Pons (tissue), 1 donor: Measurements from ENCODE around the gene PPP6R2.
A peak's percentile ranks its signal among the peaks of the same experiment; 100 is the strongest.

Experiments used
- DNase-seq: peaks from one replicate; pipeline ENCODE4 v3.0.0-alpha.2; 2016; ENCODE audit warnings: low spot score

PPP6R2 gene

DNA sequence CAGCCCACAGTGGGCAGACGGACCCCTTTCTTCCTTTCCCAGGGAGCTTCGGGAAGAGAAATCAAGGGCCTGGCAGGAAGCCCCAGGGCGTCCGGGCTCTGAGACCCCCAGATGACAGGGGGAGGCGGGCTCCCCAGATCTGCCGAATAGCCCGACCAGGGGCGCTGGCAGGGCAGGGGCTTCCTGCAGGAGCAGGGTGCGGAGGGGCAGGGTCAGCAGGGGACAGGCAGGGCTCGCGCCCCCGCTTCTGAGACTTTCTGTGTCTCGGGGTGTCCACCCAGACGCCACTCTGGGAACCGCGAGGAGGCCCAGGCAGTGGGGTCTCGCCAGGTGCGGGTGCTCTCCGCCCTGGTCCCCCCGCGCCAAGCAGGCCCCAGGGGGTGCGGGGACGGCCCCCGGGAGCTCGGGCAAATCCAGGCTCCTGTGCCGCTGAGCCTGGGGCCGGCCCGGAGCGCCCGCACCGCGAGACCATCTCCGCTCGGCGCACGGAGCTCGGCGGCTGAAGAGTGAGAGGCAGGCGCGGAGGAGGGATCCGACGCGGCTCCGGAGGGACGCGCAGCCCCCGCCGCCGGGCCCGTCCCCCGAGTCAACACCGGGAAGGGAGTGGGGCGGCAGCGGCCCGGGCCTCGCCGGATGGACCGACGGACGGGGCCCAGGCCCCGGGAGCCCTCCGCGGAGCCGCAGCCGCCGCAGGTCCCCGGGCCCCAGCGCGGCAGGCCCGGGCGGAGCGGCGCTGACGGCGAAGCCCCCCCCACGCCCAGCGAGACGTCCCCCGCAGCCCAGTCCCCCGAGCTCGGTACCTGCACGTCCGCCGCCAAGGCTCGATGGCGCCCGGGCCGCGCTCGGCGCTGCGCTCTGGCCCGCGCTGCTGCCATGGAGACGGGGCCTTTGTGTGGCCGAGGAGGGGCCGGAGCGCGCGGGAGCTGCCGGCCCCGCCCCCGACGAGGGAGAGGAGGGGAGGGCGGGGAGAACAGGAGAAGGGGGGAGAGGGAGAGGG lies 36.1 kb upstream of the PPP6R2 start, which contains the start of gene PLXNB2:
TSS of gene PLXNB2 (minus strand) at position 894 of the 997 bp plus-strand sequence. CDS start 17,062 bp downstream, outside the sequence.
- DNase-seq = peak; percentile 86

DNA sequence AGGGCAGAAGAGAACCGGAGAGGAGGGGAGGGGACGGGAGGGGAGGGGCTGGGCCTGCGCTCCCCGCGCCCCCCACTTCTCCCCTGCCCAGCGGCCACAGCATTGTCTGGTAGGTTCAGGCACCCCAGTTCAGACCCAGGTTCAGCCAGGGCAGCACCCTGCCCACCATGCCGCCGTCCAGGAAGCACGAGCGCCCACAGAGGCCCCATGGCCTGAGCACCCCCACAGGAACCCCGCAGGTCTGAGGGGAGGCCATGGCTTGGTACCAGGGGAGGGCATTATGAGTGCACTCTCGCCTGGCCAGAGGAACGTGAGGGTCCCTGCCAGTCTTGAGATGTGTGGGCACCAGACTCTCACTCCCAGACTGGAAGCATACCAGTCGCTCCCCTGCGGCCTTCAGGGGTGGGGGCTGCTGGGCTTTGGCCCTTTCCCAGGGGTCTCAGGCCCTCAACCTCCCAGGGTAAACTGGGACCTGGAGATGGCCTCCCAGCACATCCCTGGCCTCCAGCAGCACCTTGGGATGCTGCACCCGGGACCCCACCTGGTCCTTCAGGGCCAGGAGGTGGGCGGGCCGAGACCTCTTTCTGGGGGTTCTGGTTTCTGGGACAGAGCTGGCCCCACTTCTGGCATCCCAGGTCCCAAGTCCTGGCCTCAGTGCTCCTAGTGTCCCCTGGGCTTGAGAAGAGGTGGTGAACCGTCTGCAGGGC lies 35.1 kb upstream of the PPP6R2 start:
- DNase-seq = no peak

DNA sequence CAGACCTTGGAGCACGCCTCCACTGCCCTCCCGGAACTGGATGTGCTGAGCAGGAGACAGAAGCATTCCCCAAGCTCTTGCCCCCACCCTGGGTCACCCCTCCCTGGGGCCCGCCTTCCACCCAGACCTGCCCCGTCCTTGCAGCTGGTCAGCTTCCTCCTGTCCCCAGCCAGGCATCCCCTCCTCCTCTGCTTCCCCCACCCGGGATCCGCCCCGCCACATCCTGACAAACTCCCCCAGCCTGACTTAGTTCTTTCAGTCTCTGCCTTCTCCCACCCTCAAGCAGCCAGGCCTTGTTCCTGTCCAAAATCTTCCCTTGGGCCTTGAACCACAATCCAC lies 34.6 kb upstream of the PPP6R2 start:
- DNase-seq = peak; percentile 62

DNA sequence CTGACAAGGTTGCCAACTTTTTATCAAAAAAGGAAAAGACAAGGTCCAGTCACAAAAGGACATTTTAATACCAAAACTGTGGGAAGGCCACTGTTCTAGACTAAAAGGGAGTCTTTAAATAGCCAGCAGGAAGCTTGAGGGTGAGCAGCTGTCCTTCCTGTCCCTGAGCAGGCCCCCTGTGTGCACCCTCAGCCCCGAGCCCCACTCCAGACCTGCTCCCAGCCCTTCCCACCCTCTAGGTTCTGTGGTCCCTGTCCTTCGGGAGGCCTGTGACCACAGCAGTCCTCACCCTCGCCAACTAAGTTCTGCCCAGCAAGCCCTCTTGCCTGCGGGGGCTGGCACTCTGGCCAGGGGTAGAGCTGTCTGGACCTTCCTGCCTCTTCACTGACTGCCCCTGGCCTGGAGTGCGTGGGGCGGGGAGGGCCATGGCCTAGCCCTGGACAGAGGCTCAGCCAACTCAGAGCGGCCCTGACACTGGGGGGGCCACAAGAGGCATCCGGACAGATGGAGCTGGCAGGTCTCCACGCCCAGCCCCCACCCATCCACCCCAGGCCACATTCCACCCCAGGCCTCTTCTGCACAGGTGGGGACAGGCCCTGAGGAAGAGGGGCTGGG lies 34.0 kb upstream of the PPP6R2 start:
- no peak for DNase-seq

DNA sequence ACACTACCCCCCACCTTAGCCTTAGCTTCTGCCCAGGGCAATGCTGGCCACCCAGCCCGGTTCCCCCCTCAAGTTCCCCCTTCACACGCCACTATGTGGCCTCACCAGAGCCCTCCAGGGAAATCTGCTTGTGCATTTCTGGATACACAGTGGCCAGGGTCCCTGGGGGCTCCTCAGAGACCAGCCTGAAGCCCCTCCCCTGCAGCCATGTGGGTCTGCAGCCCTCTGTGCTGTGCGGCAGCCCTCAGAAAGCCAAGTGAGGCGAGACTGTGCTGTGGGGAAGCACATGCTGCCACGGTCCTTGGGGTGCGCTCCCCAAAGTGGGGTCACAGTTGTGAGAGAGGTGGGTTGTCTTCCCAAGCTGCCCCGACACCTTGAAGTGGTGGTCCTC lies 33.5 kb upstream of the PPP6R2 start:
- DNase-seq = no peak

DNA sequence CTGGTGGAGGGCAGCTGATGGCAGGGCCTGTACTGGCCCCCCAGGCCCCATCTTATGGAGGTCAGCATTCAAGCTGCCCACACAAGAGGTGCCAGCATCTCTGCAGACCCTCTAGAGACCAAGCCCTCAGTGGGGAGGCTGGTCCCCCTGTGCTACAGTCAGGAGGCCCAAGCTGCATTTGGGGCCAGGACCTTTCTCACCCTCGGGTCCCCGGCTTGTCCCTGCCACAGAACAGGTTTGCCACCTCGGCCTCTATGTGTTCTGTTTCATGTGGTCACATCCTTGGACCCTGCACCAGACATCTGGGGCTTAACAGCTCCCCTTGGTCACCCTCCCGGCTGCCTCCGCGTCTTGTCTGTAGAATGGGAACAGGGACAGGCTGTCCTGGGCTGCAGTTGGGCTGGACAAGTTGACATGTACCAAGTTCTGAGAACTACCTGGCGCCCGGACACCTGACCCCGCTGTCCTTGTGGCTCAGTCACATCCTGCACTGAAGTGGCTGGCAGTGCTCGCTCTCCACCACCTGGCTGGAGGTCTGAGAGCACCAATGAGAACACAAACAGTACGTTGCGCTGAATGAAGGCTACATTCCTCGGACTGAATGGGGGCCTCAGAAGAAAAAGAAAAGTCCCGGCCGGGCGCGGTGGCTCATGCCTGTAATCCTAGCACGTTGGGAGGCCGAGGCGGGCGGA lies 33.0 kb upstream of the PPP6R2 start:
- no peak for DNase-seq

DNA sequence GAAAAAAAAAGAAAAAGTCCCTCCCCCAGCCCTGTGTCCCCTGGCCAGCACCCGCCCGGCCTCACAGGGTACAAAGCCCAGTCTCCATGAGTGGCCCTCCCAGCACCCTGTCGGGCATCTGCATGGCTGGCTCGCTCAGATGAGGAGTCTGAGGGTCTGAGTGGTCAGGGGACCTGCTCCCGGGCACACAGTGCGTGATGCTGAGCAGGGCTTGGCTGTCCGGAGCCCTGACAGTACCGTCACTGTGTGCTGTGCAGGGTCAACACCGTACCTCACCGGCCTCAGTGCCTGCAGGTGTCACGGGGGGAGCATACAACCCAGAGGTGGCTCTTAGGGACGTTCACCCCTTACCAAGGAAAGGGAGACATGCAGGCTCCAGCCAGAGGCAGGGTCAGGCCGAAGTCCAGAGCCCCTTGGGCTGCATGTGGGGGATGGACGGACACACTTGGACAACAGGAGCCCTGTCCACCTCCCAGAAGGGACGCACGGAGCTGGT lies 32.1 kb upstream of the PPP6R2 start:
- no peak for DNase-seq

DNA sequence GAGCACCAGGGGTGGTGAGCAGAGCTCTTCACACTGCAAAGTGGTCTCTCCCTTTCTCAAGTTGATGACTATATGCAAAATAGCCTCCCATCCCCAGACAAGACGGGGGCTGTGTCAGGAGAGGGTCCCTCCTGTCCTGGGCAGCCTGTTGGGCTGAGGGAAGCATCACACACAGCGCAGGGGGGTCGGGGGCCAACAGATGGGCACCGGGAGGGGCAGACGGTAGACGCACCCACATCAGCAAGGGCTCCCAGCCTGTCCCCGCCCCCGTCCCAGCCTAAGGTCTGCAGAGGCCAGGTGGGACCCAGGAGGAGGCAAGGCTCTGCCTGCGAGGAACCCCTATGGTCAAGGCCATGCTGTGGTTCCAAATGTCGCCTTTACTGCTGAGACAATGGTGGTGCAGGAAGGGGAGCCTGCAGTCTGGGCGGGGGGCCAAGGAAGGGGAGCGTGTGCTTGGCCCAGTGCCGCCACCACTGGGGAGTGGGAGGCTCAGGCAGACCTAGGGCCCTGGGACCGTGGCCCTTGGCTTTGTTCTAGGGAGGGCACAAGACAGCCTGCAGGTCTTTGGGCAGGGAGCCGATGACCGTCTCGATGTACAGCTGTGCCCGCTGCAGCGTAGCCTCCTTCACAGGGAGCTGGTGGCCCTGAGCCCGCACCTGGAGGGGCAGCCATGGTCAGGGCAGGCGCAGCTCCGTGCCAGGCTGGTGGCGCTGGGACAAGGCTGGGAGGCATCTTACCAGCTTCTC lies 31.3 kb upstream of the PPP6R2 start:
- DNase-seq = no peak

DNA sequence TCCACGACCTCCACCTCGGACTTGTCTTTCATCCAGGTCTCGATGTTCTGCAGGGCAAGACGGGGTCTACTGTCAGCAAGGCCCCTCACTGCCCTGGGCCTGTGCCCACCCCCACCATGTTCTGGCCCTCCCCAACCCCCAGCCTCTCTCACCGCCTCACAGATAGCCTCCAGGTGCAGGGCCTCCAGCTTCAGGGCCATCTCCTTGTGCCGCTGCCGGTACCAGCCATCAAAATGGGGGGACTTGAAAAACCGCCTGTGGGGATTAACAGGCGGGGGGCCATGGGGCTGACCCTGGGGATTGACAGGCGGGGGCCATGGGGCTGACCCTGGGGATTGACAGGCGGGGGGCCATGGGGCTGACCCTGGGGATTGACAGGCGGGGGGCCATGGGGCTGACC lies 30.8 kb upstream of the PPP6R2 start:
- no peak for DNase-seq

DNA sequence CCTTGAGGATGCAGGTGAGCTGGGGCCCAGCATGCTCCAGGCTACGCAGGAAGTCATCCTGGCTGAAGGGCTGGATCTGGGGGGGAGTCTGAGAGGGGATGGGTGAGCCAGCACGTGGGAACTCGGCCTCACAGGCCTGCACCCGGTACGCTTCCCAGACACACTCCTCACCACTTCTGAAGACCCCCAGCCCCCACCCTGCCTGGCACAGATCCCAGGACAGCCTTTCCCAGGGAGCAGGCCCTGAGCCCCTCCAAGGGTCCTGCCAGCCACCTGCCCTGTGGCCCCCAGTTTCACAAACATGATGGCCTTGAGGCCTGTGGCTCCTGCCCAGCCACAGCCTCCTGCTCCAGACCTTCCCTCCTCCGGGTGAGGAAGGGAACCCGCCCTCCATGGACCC lies 30.1 kb upstream of the PPP6R2 start:
- DNase-seq = no peak

DNA sequence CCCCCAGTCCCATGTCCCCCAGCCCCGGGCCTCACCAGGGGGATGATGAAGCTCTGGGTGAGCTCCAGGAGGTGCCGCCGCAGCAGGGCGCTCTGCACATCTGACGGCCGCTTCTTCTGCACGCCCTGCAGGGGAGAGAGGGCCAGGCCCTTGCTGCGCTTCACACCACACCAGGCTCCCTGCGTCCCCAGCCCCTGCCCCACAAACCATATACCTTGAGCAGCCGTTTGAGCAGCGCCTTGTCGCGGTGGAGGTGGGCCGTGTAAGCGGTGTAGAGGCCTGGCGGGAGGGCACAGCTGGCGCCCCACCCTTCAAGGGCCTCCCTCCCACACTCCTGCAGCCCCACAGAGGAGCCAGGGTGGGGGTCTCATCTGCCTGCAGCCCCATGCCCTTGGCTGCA lies 29.5 kb upstream of the PPP6R2 start:
- no peak for DNase-seq

DNA sequence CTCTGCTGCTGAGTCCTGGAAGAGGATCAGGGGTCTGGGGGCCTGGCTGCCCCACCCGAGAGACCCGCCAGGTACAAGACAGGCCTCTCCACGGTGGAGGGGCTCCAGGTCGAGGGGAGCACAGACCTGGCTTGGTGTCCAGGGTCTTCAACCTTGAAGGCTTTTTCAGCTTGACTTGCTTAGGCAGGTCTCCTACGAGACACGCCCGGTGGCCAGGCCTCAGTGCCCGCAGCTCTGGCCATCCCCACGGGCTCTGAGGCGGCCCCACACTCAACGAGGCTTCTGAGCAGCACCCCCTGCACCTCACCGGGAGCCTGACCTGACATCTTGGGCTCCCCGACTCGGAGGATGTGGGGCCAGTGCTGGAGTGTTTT lies 29.1 kb upstream of the PPP6R2 start:
- DNase-seq = no peak

DNA sequence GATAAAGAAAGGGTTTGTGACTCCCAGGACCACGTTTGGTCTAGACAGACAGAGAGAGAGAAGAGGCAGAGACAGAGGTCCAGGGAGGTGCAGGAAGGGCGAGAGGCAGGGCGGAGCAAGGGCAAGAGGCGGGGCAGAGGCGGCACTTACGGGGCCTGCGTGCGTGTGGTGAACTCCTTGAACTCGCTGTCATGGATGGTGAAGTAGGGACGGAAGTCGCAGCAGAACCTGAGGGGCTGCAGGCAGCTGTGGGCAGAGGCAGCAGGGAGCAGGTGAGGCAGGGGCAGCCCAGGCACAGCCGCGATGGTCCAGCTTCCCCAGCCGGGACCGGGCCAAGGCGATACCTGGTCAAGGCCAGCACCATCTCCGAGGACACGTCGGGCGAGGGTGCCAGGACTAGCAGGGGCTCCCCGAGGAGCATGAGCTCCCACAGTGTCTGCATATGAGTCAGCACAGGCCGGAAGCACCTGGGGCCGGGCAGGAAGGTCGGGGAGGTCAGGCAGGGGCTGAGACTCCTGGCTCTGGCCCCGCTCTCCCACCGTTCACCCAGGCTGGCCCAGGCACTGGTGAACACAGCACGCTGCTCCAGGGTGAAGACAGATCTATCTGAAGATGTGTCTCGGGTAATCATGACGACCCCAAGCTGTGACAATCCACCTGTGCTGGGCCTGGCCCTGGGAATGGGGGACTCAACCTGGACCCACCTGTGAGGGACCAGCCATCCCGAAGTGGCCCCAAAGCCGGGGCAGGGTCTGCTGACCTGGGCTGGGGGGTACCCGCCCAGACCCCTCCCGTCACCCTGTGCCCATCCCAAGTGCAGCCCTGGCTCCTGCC lies 28.5 kb upstream of the PPP6R2 start:
- DNase-seq = no peak

DNA sequence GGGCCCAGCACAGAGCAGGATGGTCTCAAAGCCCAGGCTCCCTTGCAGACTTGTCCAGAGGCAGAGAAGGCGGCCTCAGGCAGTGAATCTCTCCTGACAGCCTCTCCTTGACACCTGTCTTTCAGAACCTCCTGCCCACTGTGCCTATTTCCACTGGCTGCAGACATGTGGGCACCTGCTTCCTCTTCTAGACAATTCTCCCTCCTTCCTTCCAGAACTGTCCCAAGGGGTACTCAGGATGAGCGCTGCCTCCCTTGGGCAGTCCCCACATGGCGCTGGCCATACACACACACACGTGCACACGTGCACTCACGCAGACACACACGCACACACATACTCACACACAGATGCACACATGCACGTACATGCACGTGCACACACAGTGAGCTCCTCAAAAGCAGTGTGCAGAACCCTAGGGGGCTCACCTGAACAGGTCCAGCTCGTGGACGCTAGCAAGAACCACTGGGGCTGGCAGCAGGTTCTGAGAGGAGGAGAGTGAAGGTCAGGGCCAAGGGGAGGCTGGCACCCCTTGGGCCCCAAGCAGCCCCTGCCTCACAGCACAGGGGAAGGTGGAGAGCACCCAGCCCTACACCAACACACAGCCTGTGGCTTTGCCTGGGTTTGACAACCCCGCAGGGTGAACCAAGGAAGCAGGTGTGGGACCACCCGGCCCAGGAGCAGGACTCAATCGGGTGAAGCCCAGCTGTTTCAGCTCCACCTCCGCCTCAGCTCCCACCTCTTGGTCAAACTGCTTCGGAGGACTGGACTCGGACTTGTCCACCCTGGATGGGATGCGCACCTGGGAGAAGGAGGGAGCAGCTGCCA lies 27.6 kb upstream of the PPP6R2 start:
- DNase-seq = no peak

DNA sequence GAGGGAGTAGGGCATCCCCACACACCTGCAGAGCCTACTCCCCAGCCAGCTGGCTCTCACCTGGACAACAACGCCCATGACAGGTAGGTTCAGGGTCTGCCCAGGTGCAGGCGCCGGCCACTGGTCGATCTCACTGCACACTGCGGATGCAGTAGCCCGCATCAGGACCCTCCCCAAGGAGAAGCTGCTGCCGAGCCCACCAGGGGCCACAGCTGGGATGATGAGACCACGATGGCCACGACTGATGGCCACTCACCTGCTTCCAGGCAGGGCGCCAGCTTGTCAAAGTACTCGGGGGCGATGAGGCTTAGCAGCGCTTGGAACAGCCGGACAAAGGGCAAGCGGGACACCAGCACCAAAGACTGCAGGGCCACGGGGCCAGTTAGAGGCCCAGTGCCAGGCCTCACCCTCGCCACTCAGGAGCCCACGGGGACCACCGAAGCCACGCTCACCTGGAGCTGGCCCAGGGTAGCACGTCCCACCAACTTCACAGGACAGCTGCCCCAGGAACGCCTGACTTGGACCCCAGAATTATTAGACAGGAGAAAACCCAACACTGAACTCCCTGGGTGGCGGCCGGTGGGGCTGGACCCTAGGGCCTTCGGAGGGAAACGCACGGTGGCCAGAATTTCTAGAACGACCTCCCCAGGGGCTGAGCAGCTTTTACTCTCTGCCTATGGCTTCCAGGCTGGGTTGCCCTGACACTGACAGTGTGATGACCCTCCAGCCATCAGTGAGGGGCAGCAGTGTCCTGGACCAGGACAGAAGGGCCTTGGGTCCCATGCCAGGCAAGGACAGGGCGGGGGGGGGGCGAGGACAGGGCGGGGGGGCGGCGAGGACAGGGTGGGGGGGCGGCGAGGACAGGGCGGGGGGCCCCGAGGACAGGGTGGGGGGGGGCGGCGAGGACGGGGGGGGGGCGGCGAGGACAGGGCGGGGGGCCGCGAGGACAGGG lies 26.7 kb upstream of the PPP6R2 start:
- no peak for DNase-seq

DNA sequence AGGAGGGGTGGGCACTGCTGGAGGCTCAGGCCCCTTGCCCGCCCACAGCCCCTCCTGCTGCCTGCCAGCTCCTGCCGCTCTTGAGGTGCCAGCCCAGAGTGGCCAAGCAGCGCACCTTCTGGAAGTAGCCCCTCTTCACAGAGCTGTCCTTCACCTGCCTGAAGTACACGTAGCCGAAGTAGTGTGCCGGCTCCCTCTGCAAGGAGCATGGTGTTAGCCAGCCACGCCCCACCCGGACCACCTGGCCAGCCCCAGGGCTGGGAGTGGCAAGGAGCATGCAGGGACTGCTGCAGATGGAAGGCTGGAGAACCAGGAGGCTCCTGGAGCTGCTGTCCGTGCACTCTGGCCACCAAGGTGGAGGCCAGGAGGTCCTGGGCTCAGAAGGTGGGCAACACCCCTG lies 25.9 kb upstream of the PPP6R2 start:
- DNase-seq = no peak

DNA sequence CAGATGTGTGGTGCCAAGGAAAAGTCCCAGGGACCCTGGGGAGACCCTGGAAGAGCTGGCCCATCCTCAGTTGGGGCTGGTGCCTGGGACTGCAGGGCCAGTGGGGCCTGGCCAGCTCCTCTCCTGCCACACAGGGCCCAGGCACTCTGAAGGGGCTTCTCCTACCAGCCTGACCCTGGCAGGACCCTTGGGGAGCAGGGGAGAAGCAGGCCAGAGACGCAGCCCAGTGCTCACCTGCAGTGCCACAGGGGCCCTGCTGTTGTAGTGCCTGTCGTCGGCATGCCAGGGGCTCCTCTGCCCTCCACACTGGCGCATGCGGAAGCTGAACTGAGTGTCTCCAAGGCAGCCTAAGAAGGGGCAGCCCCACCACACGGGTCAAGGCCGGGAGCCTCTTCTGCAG lies 25.5 kb upstream of the PPP6R2 start:
- DNase-seq = no peak

DNA sequence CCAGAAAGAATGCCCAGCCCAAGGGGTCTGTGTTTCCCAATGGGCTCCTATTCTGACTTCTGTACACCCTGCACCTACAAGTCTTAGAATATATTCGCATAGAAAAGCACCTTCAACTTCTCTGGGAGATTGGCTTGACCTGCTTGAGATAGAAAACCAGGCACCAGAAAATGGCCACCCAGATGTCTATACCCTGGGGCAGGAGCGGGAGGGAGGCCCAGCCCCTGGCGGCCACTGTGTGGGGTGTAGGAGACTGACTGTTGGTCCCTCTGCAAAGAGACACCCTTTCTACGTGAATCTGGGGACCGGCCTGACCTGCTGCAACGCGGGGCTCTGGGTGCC lies 24.8 kb upstream of the PPP6R2 start:
- no peak for DNase-seq
